HCT116 (cell line): Measurements from ENCODE around the gene BAZ1B. TPM values are rescaled to one million over a fixed set of nuclear protein-coding genes. Genes with fewer than 3 reads are reported as not detected.

Experiments used
- ATAC-seq: fragments of 200-7000 bp; cut with Tn5 transposase; 2 replicates; pipeline ENCODE4 v1.9.1; 2020; ENCODE audit warnings: mild to moderate bottlenecking, moderate library complexity
- BruUV-seq: library from RNA; stranded (reverse); fragments of 400-500 nt; replicated peaks from 2 replicates; lab custom pipeline; 2021; lab: Mats Ljungman, UMichigan
- CTCF ChIA-PET: fragments of 300-600 bp; sonication (Branson Sonifier 250); formaldehyde crosslinking; loops from one replicate; lab custom pipeline; 2021; ENCODE audit warnings: antibody characterized with exemption; lab: Charles Lee
- POLR2A ChIA-PET: fragments of 300-600, 350-600 bp; sonication (Branson Sonifier 250); formaldehyde crosslinking; loops from one replicate; lab custom pipeline; 2021; ENCODE audit warnings: antibody characterized with exemption; lab: Charles Lee
- RAD21 ChIA-PET, 2 experiments: fragments of 300-600 bp; sonication (Branson Sonifier 250); formaldehyde crosslinking; loops; one replicate each; lab custom pipeline; 2023; ENCODE audit warnings: low total read pairs in 2 of 2; ENCODE audit not compliant: uncharacterized antibody in 2 of 2, unreplicated experiment in 2 of 2, low non-redundant PET in 1 of 2; lab: Charles Lee
- DNase-seq: peaks from one replicate; pipeline ENCODE4 v3.0.0-alpha.2; 2010; ENCODE audit warnings: low read depth, low spot score
- H2AFZ ChIP-seq: fragments of 200-600 bp; shearing (Covaris generic), sonication (generic); 2 replicates; pipeline ENCODE4 v1.6.1; 2017; ENCODE audit warnings: low read depth, mixed run types, mixed read lengths, antibody characterized with exemption, low read length; ENCODE audit not compliant: poor library complexity, severe bottlenecking
- H3K27ac ChIP-seq: 2 replicates; pipeline ENCODE4 v1.5.1; 2012; ENCODE audit warnings: low read depth, low read length
- H3K27me3 ChIP-seq: fragments of 200-600 bp; sonication (generic); 2 replicates; pipeline ENCODE4 v1.6.1; 2016; ENCODE audit warnings: mixed run types, low read length, mixed read lengths; ENCODE audit not compliant: insufficient read depth
- H3K36me3 ChIP-seq, 2 experiments: fragments of 200-500 bp in 1 of 2; fragments of 200-600 bp in 1 of 2; sonication (Bioruptor generic) in 1 of 2; sonication (generic) in 1 of 2; 2 replicates each; pipeline versions ENCODE4 v1.5.1 to v1.6.1; 2014 to 2016; ENCODE audit warnings: low read length in 2 of 2, inconsistent platforms in 1 of 2, mixed read lengths in 1 of 2, mixed run types in 1 of 2; ENCODE audit not compliant: insufficient read depth in 2 of 2, control insufficient read depth in 1 of 2
- H3K4me1 ChIP-seq, 2 experiments: fragments of 200-600 bp in 1 of 2; sonication (generic) in 1 of 2; 2 replicates each; pipeline versions ENCODE4 v1.5.1 to v1.6.1; 2012 to 2017; ENCODE audit warnings: low read length in 2 of 2, inconsistent platforms in 1 of 2, mild to moderate bottlenecking in 1 of 2, mixed read lengths in 1 of 2, mixed run types in 1 of 2, moderate library complexity in 1 of 2; ENCODE audit not compliant: insufficient read depth in 2 of 2, control insufficient read depth in 1 of 2
- H3K4me2 ChIP-seq: fragments of 200-600 bp; sonication (generic); 2 replicates; pipeline ENCODE4 v1.6.1; 2017; ENCODE audit warnings: mixed run types, low read length, mixed read lengths
- H3K4me3 ChIP-seq, 2 experiments: fragments of 200-600 bp in 1 of 2; sonication (generic) in 1 of 2; replicated peaks in 1 of 2; 2 replicates each; pipeline ENCODE4 v1.5.1; 2011 to 2016; ENCODE audit warnings: low read length in 2 of 2, control low read depth in 1 of 2, low read depth in 1 of 2, mild to moderate bottlenecking in 1 of 2, mixed read lengths in 1 of 2, mixed run types in 1 of 2
- H3K79me2 ChIP-seq: fragments of 200-600 bp; sonication (generic); 2 replicates; pipeline ENCODE4 v1.6.1; 2017; ENCODE audit warnings: mild to moderate bottlenecking, mixed run types, low read length, moderate library complexity, mixed read lengths; ENCODE audit not compliant: insufficient read depth
- H3K9ac ChIP-seq: fragments of 200-600 bp; sonication (generic); 2 replicates; pipeline ENCODE4 v1.6.1; 2016; ENCODE audit warnings: low read length, mixed read lengths
- H3K9me2 ChIP-seq: fragments of 200-600 bp; sonication (generic), shearing (Covaris generic); 2 replicates; pipeline ENCODE4 v1.6.1; 2017; ENCODE audit warnings: mixed run types, mild to moderate bottlenecking, moderate library complexity; ENCODE audit not compliant: insufficient read depth
- H3K9me3 ChIP-seq, 2 experiments: fragments of 200-500 bp in 1 of 2; fragments of 200-600 bp in 1 of 2; sonication (Bioruptor generic) in 1 of 2; sonication (generic) in 1 of 2; 2 replicates each; pipeline ENCODE4 v1.6.1; 2014 to 2017; ENCODE audit warnings: low read length in 2 of 2, mixed read lengths in 2 of 2, inconsistent platforms in 1 of 2, low read depth in 1 of 2, mild to moderate bottlenecking in 1 of 2, mixed run types in 1 of 2, moderate library complexity in 1 of 2; ENCODE audit not compliant: control insufficient read depth in 1 of 2, insufficient read depth in 1 of 2
- H4K20me1 ChIP-seq: fragments of 200-600 bp; sonication (generic), shearing (Covaris generic); 2 replicates; pipeline ENCODE4 v1.6.1; 2017; ENCODE audit warnings: mixed run types, mild to moderate bottlenecking, moderate library complexity; ENCODE audit not compliant: insufficient read depth
- CEBPB ChIP-seq: IDR thresholded peaks from 2 replicates; pipeline ENCODE4 v1.6.1; 2012; ENCODE audit warnings: low read depth
- EZH2 ChIP-seq: fragments of 200-600 bp; sonication (generic); IDR thresholded peaks from 2 replicates; pipeline ENCODE4 v1.6.1; 2017; ENCODE audit warnings: antibody characterized with exemption, mixed run types
- EZH2phosphoT487 ChIP-seq: fragments of 200-600 bp; IDR thresholded peaks from 2 replicates; pipeline ENCODE4 v1.6.1; 2018; ENCODE audit warnings: antibody characterized with exemption, borderline replicate concordance
- POLR2A ChIP-seq: IDR thresholded peaks from 2 replicates; pipeline ENCODE4 v1.7.0; 2011; ENCODE audit warnings: borderline replicate concordance; ENCODE audit not compliant: insufficient read depth, insufficient read length; ENCODE audit errors: extremely low read depth
- POLR2AphosphoS5 ChIP-seq: IDR thresholded peaks from 2 replicates; pipeline ENCODE4 v1.6.1; 2011; ENCODE audit warnings: mild to moderate bottlenecking, low read depth, low read length, moderate library complexity
- SIN3A ChIP-seq: IDR thresholded peaks from 2 replicates; pipeline ENCODE4 v1.6.1; 2012; ENCODE audit warnings: low read depth
- SP1 ChIP-seq: IDR thresholded peaks from 2 replicates; pipeline ENCODE4 v1.6.1; 2012; ENCODE audit warnings: low read depth
- SRF ChIP-seq: IDR thresholded peaks from 2 replicates; pipeline ENCODE4 v1.6.1; 2012; ENCODE audit warnings: low read depth
- YY1 ChIP-seq: IDR thresholded peaks from 2 replicates; pipeline ENCODE4 v1.6.1; 2011; ENCODE audit warnings: low read length, low read depth, moderate library complexity, mild to moderate bottlenecking; ENCODE audit not compliant: insufficient replicate concordance; ENCODE audit errors: extremely low read depth
- ZNF274 ChIP-seq: fragments of 200-500 bp; sonication (Bioruptor generic); IDR thresholded peaks from 2 replicates; pipeline ENCODE4 v1.6.1; 2014; ENCODE audit warnings: mild to moderate bottlenecking, low read depth, low read length, inconsistent platforms
- intact Hi-C: fragments of 100-400 bp; cut with micrococcal nuclease; formaldehyde crosslinking; loops from 2 replicates; pipeline ENCODE4 v1.10.0; 2022
- total RNA-seq: library from RNA; stranded (reverse); gene quantifications from one replicate; pipeline ENCODE4 v1.2.1, GENCODE V29; 2021; ENCODE audit not compliant: unreplicated experiment
- TF ChIP-seq, protein P1 (sequence below): IDR thresholded peaks from 2 replicates; pipeline ENCODE4 v1.6.1; 2012; ENCODE audit warnings: low read depth

The BAZ1B gene
- total RNA-seq, 1 experiment from 2014 or later = 81.1 TPM

DNA sequence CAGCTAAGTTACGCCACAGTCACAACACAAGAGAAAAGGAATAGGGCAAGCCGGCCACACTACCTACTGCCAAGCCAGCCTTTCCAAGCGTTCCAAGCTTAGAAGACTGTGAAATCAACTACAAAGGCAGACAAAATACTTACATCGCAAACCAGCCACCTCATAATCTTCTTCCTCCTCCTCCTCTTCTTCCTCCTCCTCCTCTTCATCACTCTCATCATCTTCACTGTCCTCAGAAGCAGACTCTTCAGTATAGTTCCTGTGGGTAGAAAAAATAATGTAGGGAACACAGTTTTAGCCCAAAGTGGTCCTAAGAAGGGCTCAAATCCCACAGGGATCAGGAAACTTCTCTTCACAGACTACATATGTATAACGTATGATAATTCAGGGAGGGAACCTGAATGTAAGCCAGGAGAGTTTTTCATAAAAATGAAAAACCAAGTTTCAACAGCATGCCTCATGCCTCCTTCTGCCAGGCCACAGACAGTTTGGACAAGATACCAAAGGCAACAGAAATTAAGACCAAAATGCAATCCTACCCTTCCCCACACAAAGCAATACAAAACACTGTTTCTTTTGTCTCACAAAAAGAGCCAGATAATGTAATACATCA lies 74.9 kb downstream of the BAZ1B start:
- Histone ChIP-seq H4K20me1 (peaks cover 4% of the 10 kb centered on the region; the same call in 1 of the 2 replicates), H3K79me2 (peaks cover 73% of the 10 kb centered on the region), H3K9me2 (no peaks in the 10 kb centered on the region), H3K9me3 (no peaks in the 10 kb centered on the region), H3K4me2 (no peak overlapping the region), H3K27ac (no peak overlapping the region), H3K27me3 (no peaks in the 10 kb centered on the region), H3K9ac (no peak overlapping the region), H3K4me1 (no peaks in the 10 kb centered on the region), H3K36me3 (peaks cover 71 to 84% of the 10 kb centered on the region in 2 experiments), H2AFZ (no peak overlapping the region), H3K4me3 (no peak overlapping the region)
- DNase-seq = no peak
- BruUV-seq = no TSS peak
- CTCF ChIA-PET = no interaction called here
- ATAC-seq = no peak
- POLR2A ChIA-PET = no interaction called here
- TF ChIP-seq, protein P1, sequence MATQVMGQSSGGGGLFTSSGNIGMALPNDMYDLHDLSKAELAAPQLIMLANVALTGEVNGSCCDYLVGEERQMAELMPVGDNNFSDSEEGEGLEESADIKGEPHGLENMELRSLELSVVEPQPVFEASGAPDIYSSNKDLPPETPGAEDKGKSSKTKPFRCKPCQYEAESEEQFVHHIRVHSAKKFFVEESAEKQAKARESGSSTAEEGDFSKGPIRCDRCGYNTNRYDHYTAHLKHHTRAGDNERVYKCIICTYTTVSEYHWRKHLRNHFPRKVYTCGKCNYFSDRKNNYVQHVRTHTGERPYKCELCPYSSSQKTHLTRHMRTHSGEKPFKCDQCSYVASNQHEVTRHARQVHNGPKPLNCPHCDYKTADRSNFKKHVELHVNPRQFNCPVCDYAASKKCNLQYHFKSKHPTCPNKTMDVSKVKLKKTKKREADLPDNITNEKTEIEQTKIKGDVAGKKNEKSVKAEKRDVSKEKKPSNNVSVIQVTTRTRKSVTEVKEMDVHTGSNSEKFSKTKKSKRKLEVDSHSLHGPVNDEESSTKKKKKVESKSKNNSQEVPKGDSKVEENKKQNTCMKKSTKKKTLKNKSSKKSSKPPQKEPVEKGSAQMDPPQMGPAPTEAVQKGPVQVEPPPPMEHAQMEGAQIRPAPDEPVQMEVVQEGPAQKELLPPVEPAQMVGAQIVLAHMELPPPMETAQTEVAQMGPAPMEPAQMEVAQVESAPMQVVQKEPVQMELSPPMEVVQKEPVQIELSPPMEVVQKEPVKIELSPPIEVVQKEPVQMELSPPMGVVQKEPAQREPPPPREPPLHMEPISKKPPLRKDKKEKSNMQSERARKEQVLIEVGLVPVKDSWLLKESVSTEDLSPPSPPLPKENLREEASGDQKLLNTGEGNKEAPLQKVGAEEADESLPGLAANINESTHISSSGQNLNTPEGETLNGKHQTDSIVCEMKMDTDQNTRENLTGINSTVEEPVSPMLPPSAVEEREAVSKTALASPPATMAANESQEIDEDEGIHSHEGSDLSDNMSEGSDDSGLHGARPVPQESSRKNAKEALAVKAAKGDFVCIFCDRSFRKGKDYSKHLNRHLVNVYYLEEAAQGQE = no peak
- no peak for TF ChIP-seq POLR2AphosphoS5
- TF ChIP-seq EZH2 = no peak
- no peak for TF ChIP-seq YY1
- TF ChIP-seq CEBPB = no peak
- TF ChIP-seq POLR2A = no peak
- TF ChIP-seq SRF = no peak
- no peak for TF ChIP-seq ZNF274
- no peak for TF ChIP-seq SIN3A
- TF ChIP-seq SP1 = no peak
- no peak for TF ChIP-seq EZH2phosphoT487
- intact Hi-C loops = no loop called here
- RAD21 ChIA-PET = no interaction called here
